Measurements from ENCODE around the gene SOX9. TPM values are rescaled to one million over a fixed set of nuclear protein-coding genes. Genes with fewer than 3 reads are reported as not detected.

The SOX9 gene
- polyA plus RNA-seq, 3 donors = 2.8 to 10.9 (median 8.9) TPM

DNA sequence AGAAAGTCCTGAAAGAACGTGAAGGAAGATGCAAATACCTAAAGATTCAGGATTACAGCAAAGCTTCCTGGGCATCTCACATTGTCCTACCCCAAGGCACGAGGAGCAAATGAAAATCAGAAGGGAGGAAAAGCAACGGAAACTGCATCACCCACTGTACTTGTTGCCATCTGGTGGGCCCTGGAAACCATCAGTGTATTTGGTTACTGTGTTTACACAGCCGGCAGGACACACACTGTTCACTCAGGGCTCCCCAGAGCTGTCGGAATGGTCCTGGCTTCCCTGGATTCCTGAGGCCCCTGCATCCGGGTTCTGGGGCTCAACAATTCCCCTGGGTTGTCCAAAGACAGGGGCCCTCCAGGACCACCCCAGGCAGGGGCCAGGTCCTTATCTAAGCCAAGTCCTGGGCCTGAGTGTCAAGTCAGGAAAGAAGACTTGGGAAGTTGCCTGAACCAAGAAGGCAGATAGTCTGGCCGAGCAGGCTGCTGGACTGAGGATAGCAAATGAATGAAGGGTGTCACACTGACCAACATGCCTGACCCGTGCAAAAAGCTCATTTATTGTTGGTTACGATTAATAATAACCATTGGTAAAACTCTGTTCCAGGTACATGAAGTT lies 52.8 kb downstream of the SOX9 start:
- no peak overlapping the region for H3K27ac ChIP-seq (ENCODE audit: low read depth, low read length)
- 45 to 70% (median 64%) methylated on average over 9 of the region's 9 CpGs for WGBS, 3 donors

DNA sequence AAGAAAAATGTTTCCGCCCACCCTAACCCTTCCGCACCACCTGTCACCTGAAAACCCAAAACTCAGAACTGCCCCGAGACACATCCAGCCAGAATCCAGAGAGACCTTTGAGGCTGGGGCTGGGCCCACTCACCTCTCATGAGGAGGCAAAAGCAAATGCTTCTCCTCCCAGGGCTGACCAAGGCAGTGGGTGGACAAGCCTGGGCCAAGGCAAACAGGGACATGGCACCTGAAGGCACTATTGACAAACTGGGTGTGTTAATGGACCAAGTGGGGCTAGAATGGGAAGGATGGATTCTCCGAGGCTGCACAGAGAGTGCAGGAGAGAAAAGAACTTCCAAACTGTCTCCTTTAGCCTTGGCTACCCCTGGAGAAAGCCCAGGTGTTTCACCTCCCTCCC lies 54.4 kb downstream of the SOX9 start:
- no peak overlapping the region for H3K27ac ChIP-seq (ENCODE audit: low read depth, low read length)
- WGBS, 3 donors = 87 to 92% (median 90%) methylated on average over 4 of the region's 4 CpGs

Measured in adipose tissue (tissue), 3 donors.